GM23248 (cell line): Measurements from ENCODE around the gene EFCC1. TPM values are rescaled to one million over a fixed set of nuclear protein-coding genes. Genes with fewer than 3 reads are reported as not detected.

Source experiments
- DNase-seq: peaks from one replicate; pipeline ENCODE4 v3.0.0-alpha.2; 2015
- H2AFZ ChIP-seq: fragments of 200-600 bp; sonication (generic); 2 replicates; pipeline ENCODE4 v1.6.1; 2016; ENCODE audit warnings: antibody characterized with exemption
- H3F3A ChIP-seq: fragments of 200-600 bp; sonication (generic); 2 replicates; pipeline ENCODE4 v1.6.1; 2016; ENCODE audit warnings: mild to moderate bottlenecking, antibody characterized with exemption, mixed run types; ENCODE audit not compliant: insufficient read depth
- H3K27ac ChIP-seq: fragments of 200-600 bp; sonication (generic); 2 replicates; pipeline ENCODE4 v1.5.1; 2016; ENCODE audit warnings: mild to moderate bottlenecking
- H3K27me3 ChIP-seq: fragments of 200-600 bp; sonication (generic); replicated peaks from 2 replicates; pipeline ENCODE4 v1.6.1; 2016; ENCODE audit warnings: mild to moderate bottlenecking; ENCODE audit not compliant: insufficient read depth
- H3K36me3 ChIP-seq: fragments of 200-600 bp; sonication (generic); 2 replicates; pipeline ENCODE4 v1.6.1; 2016; ENCODE audit warnings: low read depth, mild to moderate bottlenecking
- H3K4me1 ChIP-seq: fragments of 200-600 bp; sonication (generic); 2 replicates; pipeline ENCODE4 v1.6.1; 2016; ENCODE audit warnings: mild to moderate bottlenecking; ENCODE audit not compliant: insufficient read depth
- H3K4me2 ChIP-seq: fragments of 200-600 bp; sonication (generic); one replicate; pipeline ENCODE4 v1.6.1; 2016; ENCODE audit warnings: mild to moderate bottlenecking; ENCODE audit not compliant: unreplicated experiment
- H3K4me3 ChIP-seq: fragments of 200-600 bp; sonication (generic); 2 replicates; pipeline ENCODE4 v1.5.1; 2016; ENCODE audit warnings: mild to moderate bottlenecking
- H3K79me2 ChIP-seq: fragments of 200-600 bp; sonication (generic); 2 replicates; pipeline ENCODE4 v1.6.1; 2016; ENCODE audit warnings: mild to moderate bottlenecking; ENCODE audit not compliant: insufficient read depth
- H3K9ac ChIP-seq: fragments of 200-600 bp; sonication (generic); 2 replicates; pipeline ENCODE4 v1.6.1; 2016; ENCODE audit warnings: mild to moderate bottlenecking
- H3K9me2 ChIP-seq: fragments of 200-600 bp; sonication (generic); 2 replicates; pipeline ENCODE4 v1.6.1; 2016; ENCODE audit warnings: mixed run types, mild to moderate bottlenecking, moderate library complexity; ENCODE audit not compliant: insufficient read depth
- H3K9me3 ChIP-seq: fragments of 200-600 bp; sonication (generic); one replicate; pipeline ENCODE4 v1.6.1; 2017; ENCODE audit warnings: low read depth
- H4K20me1 ChIP-seq: fragments of 200-600 bp; sonication (generic); 2 replicates; pipeline ENCODE4 v1.6.0; 2016; ENCODE audit not compliant: insufficient read depth
- EZH2 ChIP-seq: fragments of 200-600 bp; sonication (generic); IDR thresholded peaks from 2 replicates; pipeline ENCODE4 v1.6.1; 2018; ENCODE audit warnings: antibody characterized with exemption, mild to moderate bottlenecking; ENCODE audit not compliant: insufficient read depth, poor library complexity, severe bottlenecking
- EZH2phosphoT487 ChIP-seq: fragments of 200-600 bp; sonication (generic); IDR thresholded peaks from 2 replicates; pipeline ENCODE4 v1.6.1; 2018; ENCODE audit warnings: antibody characterized with exemption, moderate library complexity, mild to moderate bottlenecking, low read depth; ENCODE audit not compliant: insufficient read depth
- WGBS, 2 experiments: methylation state at CpG; one replicate each; pipeline ENCODE4 v1.1.6; 2015 to 2017; ENCODE audit warnings: low lambda C conversion rate in 2 of 2, low coverage in 1 of 2; ENCODE audit errors: missing lambda C conversion rate in 2 of 2; 5-methylcytosine and 5-hydroxymethylcytosine counted together
- in situ Hi-C: fragments of 300-500 bp; cut with MboI; formaldehyde crosslinking; loops from 2 replicates; pipeline ENCODE4 v1.15.0; 2020
- polyA plus RNA-seq: library from polyadenylated mRNA; unstranded; fragments of >200 nt; fragmentation: Nextera tagmentation; extraction: Ambion mirVana; gene quantifications from 2 replicates; pipeline ENCODE4 v1.2.1, GENCODE V29; 2016
- total RNA-seq: library from RNA; depleted of rRNA; stranded (reverse); fragments of >200 nt; shearing (Covaris generic); gene quantifications from 2 replicates; pipeline ENCODE4 v1.2.3, GENCODE V29; 2014

Gene EFCC1
- total and polyA plus RNA-seq, 2 experiments from 2014 or later = not detected

DNA sequence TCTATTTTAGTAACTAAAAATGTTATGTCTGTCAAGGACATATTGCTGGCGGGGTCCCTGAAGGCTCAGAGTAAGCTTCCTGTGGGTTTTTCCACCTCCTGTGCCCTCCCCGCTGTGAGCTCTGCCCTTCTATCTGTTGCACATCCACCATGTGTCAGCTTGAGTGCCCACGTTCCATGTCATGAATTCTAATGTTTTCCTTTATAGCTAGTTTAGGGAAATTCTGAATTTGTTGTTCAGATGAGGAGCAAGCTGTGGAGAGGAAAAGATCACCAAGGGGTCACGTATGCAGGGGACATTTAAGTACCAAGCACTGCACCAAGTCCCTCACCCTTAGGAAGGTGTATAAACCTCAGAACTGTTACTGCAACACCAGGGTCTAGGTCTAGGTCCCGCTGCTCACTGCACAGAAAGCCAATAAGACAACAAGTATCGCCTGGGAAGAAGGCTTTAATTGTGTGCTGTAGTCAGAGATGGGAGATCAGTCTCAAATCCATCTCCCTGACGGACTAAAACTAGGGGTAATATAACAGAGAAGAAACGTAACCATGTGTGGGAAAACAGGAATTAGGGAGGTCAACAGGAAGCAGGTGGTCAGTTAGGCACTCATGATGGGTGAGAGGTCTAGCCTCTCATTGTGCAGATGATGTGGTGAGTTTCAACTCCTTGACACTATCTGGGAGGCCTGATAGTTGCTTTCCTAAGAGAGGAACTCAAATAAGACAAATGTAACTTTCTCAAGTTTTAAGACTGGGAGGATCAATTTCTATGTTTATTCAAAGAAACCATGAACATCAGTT is 69.2 kb downstream of the EFCC1 start:
- H3F3A ChIP-seq = no peaks in the 10 kb centered on the region
- no peak overlapping the region for H3K4me2 ChIP-seq
- no peaks in the 10 kb centered on the region for H3K9me2 ChIP-seq
- H3K4me1 ChIP-seq = no peaks in the 10 kb centered on the region
- no peak for TF ChIP-seq EZH2
- no peak for TF ChIP-seq EZH2phosphoT487
- in situ Hi-C loops = no loop called here
- no peak overlapping the region for H3K27ac ChIP-seq
- no peaks in the 10 kb centered on the region for H3K79me2 ChIP-seq
- H3K9ac ChIP-seq = no peak overlapping the region
- H3K9me3 ChIP-seq = no peaks in the 10 kb centered on the region
- H3K36me3 ChIP-seq = no peaks in the 10 kb centered on the region
- H3K27me3 ChIP-seq = no peaks in the 10 kb centered on the region
- no peak for DNase-seq
- no peaks in the 10 kb centered on the region for H4K20me1 ChIP-seq
- no peak overlapping the region for H2AFZ ChIP-seq
- H3K4me3 ChIP-seq = no peak overlapping the region
- 73 to 74% methylated on average over 8 of the region's 8 CpGs for WGBS, 2 experiments

DNA sequence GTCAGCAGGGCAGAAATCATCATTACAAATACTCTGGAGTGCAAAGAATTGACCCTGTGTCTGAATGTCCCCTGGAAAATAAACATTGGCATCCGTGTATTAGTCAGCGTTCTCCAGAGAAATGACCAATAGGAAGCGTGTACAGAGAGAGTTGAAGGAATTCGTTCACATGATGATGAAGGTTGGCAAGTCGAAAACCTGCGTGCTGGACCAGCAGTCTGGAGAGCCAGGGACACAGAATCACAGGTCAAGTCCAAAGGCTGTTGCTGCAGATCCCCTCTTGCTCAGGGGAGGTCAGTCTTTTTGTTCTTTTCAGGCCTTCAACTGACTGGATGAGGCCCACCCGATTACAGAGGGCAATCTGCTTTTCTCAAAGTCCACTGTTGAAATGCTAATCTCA is 76.1 kb downstream of the EFCC1 start:
- Histone ChIP-seq H2AFZ (no peak overlapping the region), H4K20me1 (no peaks in the 10 kb centered on the region), H3K27me3 (no peaks in the 10 kb centered on the region), H3K27ac (no peak overlapping the region), H3K36me3 (no peaks in the 10 kb centered on the region), H3K9me3 (no peaks in the 10 kb centered on the region), H3K4me2 (no peak overlapping the region), H3K9ac (no peak overlapping the region), H3K4me3 (no peak overlapping the region), H3K79me2 (no peaks in the 10 kb centered on the region), H3F3A (no peaks in the 10 kb centered on the region), H3K4me1 (no peaks in the 10 kb centered on the region), H3K9me2 (no peaks in the 10 kb centered on the region)
- TF ChIP-seq EZH2phosphoT487 (no peak), EZH2 (no peak)
- no peak for DNase-seq
- in situ Hi-C loops = no loop called here
- 83 to 90% methylated on average over 7 of the region's 7 CpGs for WGBS, 2 experiments

DNA sequence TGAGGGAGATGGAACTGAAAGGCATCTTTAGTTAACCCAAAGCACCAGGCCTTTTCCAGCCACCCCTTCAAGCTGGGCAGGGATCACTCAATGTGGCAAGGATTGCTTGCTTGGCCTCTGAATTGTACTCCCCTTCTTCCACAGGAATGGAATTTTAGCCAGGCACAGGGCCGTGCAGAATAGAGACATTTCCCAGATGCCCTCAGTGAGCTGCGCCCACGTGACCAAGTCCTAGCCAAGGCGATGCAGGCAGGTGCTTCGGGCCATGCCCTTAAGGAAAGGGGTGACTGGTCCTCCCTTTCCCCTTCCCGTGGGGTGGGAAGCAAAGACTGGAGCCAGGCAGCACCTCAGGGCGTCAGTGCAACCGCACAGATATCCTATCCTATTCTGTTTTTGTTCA is 77.4 kb downstream of the EFCC1 start:
- Histone ChIP-seq H3K36me3 (no peaks in the 10 kb centered on the region), H4K20me1 (no peaks in the 10 kb centered on the region), H3F3A (no peaks in the 10 kb centered on the region), H3K9me2 (no peaks in the 10 kb centered on the region), H3K27me3 (no peaks in the 10 kb centered on the region), H3K4me3 (no peak overlapping the region), H3K4me1 (no peaks in the 10 kb centered on the region), H2AFZ (no peak overlapping the region), H3K4me2 (no peak overlapping the region), H3K79me2 (no peaks in the 10 kb centered on the region), H3K27ac (no peak overlapping the region), H3K9me3 (no peaks in the 10 kb centered on the region), H3K9ac (no peak overlapping the region)
- no peak for TF ChIP-seq EZH2
- TF ChIP-seq EZH2phosphoT487 = no peak
- no peak for DNase-seq
- in situ Hi-C loops = no loop called here
- WGBS, 2 experiments = 80 to 82% methylated on average over 6 to 8 of the region's 8 CpGs

DNA sequence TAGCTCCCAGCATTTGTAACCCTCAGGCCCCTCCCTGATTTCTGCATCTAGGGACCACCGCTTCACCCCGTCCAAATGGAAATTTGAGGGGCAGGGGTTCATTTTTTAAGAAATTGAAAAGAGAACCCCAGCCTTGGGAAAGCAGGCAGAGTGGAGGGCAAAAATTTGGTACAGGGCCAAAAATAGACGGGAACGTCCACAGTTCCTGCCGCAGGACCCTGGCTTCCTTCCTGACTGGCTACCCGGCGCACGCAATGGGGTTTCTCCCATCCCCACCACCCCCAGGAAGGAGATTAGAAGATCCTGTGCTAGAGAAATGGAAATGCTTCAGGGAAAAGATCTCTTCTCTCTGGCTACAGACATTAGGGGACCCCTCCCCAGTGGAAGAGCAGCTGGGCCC is 80.4 kb downstream of the EFCC1 start:
- Histone ChIP-seq H3F3A (no peaks in the 10 kb centered on the region), H2AFZ (no peak overlapping the region), H3K4me2 (no peak overlapping the region), H3K4me1 (no peaks in the 10 kb centered on the region), H3K4me3 (no peak overlapping the region), H3K9ac (no peak overlapping the region), H3K9me2 (no peaks in the 10 kb centered on the region), H4K20me1 (no peaks in the 10 kb centered on the region), H3K79me2 (no peaks in the 10 kb centered on the region), H3K9me3 (no peaks in the 10 kb centered on the region), H3K36me3 (no peaks in the 10 kb centered on the region), H3K27ac (no peak overlapping the region), H3K27me3 (no peaks in the 10 kb centered on the region)
- WGBS, 2 experiments = 86 to 90% methylated on average over 8 of the region's 8 CpGs
- no peak for DNase-seq
- in situ Hi-C loops = no loop called here
- TF ChIP-seq EZH2phosphoT487 (no peak), EZH2 (no peak)
